Ramos (cell line): ENCODE results near the gene PPP1R15B.

ENCODE experiments used
- in situ Hi-C: fragments of 300-500 bp; cut with MboI; formaldehyde crosslinking; loops from one replicate; pipeline ENCODE4 v1.14.3; 2022; ENCODE audit warnings: low sequenced_read_pairs; ENCODE audit not compliant: unreplicated experiment

The PPP1R15B gene

DNA sequence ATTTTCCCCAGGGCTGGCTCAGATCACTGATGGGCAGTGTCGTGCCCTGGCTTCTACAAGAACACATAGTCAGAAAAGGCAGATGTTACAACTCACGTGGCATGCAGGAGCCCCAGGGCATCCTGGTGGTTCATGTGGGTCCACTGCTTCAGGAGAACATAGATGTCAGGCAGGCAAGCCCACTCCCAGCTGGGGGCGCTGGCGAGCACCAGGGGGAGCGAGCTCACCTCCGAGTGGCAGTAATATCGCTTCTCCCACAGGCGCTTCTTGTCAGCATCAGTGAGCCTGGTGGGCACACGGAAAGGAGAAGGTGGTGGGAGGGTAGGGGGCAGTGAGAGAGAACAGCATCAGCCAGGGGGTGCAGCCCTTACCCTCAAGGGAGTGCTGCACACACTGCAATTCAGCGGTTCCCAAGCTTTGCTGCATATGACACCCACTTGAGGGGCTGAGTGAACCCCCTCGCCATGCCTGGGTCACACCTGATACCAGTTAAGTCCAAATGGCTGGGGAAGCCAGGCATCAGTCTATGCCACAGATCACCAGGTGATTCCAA lies 34.3 kb upstream of the PPP1R15B start:
- in situ Hi-C loops = loop anchor here (5.0 kb wide), 1 partner anchor 56 kb away; no protein-coding TSS in a partner anchor

DNA sequence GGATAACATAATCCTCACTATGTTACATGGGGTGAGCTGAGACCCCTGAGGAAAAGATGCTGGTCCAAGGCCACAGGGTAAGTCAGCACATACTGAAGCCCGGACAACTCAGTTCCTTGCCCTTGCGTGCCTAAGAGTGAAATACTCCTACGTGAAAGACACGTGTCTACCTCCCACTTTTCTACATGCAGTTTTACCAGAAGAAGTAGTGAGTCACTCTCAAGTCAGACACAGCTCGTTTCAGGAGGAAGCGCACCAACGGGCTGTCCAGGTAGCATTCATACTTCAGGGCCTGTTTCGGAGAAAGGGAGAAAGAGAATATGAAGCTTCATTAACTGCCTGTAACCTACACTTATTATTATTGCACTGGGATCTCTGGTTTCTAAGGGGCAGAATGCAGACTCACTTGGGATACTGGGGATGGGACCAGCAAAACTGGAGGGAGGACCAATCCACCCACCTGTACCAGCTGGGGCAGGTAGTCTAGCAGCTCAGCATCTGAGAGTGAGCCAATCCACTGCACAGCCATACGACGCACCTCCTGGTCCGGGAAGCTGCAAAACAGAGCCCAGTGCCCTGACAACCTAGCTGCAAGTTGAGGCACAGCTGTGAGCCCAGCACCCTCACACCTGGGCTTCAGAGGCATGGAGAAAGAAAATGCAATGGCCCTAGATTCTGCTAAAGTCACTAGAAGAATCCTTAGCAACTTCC lies 32.4 kb upstream of the PPP1R15B start:
- in situ Hi-C loops = no loop called here

DNA sequence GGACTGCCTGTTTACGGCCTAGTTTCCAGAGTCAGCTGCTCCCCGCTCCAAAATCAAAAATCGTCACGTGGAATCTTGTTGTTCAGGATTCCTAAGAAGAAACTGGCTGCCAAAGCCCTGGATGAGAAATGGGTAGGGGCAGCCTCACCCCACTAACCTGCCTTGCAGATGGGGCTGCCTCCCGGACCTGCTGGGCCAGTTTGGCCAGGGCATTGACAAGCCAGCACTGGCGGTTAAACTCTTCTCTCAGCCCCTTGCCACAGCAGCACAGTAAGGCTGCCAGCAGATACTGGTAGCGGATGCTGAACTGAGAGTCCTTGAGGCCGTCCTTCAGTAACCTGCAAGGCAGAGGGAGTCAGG lies 31.6 kb upstream of the PPP1R15B start:
- in situ Hi-C loops = no loop called here

DNA sequence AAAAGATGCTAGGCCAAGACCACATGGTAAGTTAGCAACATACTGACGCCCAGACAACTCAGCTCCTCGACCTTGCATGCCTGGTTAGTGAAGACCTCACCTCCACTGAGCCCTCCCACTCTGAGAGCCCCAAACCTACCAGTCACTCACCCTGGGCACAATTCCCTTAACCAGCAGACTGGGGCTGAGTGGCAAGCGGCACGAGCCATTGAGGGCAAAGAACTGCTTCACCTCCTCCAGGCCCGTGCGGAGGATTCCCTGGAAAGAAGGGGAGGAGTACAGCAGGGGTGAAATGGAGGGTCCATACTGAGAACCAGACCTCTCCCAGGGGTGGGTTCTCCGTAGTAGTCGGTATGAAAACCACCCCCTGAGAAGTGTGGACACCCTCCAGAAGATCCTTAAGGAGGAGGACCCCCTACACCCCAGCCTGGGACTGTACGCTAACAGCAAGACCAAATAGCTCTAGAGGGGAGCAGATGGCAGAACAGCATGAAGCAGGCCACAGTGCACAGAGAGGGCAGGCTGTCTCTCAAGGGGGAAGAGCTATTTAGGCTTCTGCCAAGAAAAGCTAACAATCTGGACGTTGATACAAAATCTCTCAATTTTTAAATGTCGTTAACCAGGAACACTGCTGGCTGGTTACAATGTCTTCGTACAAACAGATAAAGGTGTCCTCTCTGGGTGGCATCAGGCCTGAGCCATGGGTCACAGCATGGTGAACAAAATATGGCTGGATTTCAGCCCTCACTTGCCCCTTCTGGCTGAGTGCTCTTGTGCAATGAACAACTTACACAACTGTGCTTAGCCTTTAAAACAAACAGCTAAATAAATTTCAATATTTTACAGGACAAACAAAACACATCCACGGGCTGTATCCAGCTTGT lies 31.0 kb upstream of the PPP1R15B start:
- in situ Hi-C loops = no loop called here

DNA sequence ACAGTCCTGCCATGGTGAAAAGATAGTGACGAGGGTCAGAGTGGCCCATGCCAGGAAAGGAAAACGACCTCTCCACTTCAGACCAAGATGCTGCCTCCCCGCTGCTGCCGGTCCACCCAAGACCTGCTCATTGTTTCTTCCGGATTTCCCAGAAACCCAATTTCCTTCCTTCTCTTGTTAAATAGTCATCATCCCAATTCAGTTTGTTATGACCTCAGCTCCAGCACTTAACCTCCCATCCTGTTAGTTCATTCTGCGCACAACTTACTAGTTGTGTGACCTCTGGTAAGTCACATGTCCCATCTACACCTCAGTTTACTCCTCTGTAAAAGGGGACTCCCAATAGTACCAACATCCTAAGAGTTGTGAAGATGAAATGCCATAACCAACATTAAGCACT lies 29.9 kb upstream of the PPP1R15B start:
- in situ Hi-C loops = no loop called here

DNA sequence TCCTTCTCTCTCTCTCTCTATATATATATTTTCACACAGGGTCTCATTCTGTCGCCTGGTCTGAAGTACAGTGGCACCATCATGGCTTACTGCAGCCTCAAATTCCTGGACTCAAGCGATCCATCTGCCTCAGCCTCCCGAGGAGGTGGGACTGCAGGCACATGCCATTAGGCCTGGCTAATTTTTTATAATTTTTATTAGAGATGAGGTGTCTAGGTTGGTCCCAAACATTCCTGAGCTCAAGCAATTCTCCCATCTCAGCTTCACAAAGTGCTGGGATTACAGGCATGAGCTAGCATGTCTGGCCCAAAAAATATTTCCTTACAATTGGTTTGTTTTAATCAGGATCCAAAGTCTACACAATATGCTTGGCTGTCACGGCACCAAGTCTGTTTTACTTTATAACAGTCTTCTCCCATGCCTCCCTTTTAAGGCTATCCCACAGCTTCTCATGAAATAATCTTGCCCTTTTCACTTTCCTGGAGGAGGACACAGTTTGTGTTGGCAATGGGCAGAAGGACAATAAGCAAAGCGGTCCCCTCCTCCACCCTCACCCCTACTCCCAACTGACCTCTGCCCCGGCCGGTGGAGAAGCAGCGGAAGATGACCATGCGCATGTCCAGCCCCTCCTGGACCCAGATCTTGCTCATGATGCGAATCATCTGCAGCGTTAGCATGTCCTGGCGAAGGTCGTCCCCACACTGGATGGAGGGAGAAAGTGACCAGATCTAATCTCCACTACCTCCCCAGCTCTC lies 28.2 kb upstream of the PPP1R15B start:
- in situ Hi-C loops = loop anchor here (10.0 kb wide), 1 partner anchor 365 kb away; no protein-coding TSS in a partner anchor

DNA sequence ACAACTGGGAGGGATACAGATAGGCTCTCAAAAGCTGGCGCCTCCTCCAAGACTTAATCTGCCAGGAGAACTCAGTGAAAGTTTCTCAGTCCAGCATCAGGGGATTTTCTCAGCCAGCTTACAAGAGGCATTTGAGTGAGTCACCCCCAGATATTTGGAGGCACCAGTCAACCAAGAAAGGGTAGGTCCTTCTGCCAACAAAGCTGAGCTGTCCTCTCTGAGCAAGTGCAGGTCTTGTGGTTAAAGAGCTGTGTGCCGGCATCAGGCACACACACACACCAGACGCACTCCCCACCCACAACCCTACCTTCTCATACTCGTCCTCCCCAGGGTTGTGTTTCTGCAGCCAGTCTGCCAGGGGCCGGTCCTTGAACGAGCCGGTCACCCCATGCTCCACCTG lies 27.0 kb upstream of the PPP1R15B start:
- in situ Hi-C loops = loop anchor here (10.0 kb wide), 1 partner anchor 366 kb away; no protein-coding TSS in a partner anchor

DNA sequence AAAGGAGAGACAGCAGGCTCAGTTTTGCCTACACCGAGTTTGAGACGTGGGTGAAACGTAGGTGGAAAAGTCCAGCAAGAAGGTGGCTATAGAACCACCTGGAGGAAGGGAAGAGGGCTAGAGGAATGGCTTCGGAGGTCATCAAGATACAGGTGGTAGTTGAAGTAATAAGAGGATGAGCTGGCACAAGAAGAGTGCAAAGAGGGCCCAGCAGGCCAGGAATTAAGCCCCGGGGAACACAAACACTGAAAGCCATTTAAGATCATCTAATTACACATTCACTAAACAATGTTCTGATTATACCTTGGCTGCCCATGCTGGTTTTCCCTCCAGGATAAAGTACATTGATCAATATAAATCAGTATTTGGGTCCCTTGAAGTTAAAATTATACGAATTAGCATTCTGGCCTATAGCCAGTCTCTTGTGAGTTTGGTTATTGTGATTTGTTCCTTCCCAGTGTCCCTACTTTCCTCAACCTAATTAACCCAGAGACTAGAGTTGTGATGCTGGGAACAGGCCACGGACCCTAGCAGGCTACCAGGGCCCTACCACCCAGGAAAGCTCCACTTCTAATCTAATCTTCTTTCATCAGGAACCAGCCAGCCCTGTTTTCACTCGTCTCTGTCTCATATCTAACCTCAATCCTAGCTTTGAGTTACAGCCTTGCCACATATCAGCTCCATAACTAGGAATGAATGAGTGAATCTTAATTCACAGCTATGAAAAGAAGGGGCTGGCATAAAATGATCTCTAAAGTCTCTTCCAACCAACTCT lies 26.4 kb upstream of the PPP1R15B start:
- in situ Hi-C loops = loop anchor here (10.0 kb wide), 1 partner anchor 367 kb away; no protein-coding TSS in a partner anchor

DNA sequence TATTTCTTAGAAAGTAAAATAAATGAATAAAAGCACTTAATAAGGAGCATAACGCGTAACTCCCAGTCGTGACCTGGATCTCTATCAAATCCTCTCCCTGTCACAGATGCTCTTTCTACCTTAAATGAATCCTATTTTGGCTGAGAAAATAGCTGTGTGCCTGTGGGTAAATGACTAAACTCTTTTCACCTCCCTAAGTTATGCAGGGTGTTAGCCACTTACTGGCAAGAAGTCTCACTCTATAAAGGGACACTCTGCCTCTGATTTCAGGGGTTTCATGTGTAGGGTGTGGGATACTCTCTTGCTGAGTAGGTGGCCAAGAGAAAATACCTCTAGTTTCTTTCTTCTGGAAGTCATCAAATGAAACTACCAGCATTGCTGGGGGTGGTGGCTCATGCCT lies 24.3 kb upstream of the PPP1R15B start:
- in situ Hi-C loops = loop anchor here (10.0 kb wide), 1 partner anchor 369 kb away; no protein-coding TSS in a partner anchor

DNA sequence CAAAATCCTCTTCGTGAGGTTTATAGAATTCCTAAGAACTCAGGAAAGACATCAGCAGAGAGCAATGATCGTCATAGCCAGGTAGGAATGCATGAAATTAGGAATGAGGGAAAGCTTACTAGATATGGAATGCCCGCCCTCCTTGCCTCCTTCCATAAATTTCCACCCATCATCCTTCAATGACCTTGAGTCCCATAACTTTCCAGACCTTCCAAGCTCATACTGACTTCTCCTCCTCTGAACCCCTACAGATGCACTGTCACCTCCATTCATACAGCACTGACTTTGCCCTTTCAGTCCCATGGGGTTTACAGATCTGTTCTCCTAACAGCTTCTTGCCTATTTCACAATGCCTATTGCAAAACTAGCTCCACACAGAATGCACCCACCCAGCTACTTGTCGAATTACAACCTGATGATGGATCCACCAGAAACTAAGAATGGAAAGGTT lies 23.8 kb upstream of the PPP1R15B start:
- in situ Hi-C loops = loop anchor here (10.0 kb wide), 1 partner anchor 369 kb away; no protein-coding TSS in a partner anchor

DNA sequence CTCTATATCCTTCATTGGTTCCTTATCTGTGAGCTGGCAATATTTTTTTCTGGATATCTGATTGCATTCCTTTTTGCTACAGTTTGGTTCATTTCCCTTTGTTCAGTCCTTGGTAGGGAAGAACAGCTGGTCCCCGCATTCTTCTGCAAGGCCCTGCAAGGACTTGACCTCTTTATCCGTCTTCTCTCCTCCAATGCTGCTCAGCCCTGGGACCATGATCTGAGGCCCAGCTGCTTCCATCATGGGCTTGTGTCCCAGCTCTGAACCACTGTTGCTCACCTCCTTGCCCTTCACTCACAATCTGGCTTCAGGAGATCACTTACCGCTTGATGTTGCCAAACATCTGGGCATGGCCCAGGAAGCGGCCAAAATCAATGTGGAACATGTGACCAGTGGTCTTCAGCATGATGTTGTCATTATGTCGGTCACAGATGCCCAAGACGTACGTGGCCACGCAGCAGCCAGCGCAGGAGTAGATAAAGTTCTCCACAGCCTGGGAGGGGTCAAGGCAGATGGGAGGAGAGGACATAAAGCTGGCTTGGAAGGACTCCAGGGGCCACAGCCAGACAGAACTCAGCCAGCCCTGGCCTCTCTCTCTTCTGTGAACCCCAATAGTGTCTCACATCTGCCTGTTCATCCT lies 22.6 kb upstream of the PPP1R15B start:
- in situ Hi-C loops = loop anchor here (10.0 kb wide), 1 partner anchor 371 kb away; no protein-coding TSS in a partner anchor

DNA sequence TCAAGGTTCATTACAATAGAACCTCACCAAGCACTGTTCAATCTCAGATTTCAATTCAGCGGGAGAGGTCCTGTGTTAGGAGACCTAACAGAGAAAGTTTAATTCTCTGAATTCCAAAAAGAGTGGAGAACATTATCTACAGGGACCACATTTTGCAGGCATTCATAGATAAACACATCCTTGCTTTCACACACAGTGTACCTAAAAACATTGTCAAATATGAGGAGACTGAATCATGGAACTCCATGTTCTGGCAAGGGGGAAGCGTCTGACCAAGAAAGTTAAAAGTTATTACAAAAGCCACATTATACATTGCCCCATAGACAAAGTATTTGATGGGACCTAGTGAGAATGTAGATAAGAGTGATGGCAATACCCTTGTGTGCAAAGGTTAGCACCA lies 21.1 kb upstream of the PPP1R15B start:
- in situ Hi-C loops = loop anchor here (10.0 kb wide), 1 partner anchor 372 kb away; no protein-coding TSS in a partner anchor

DNA sequence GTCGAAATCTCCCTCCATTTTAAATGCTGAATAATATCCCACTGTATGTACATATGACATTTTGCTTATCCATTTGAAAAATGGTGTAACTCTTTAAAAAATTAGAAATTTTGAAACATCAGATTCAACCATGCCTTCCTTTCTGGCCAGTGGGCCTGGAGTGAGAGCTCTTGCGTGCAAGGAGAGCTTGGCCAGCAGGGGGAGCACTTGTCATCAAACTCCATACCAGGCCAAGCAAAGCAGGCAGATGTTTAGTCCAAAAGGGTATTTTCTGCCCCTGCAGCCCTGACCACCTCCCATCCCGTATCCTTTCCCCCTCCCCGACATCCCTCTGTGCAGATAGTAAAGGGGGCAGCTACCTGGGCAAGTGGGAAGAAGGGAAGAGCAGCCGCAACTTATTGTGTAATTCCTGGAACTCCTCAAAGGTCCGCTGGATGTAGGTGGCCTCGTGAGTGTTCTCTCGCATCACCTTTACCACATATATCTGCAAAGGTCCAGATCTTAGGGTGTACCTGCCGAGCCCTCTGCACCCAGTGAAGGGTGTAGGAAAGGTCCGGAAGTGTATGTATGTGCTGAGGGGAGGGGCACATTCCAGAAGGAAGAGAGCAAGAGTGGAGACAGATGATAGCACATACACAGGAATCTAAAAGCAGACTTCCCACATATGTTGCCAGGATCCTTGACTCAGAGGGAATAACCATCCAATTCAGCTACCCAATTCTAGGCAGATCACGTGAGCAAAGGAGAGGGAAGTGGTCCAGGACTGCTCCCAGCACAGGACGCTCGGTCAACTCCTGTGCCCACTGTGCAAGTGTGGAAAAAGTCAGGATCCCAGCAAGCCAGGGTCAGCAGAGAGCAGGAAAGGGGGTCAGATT lies 19.9 kb upstream of the PPP1R15B start:
- in situ Hi-C loops = loop anchor here (10.0 kb wide), 1 partner anchor 373 kb away; no protein-coding TSS in a partner anchor

DNA sequence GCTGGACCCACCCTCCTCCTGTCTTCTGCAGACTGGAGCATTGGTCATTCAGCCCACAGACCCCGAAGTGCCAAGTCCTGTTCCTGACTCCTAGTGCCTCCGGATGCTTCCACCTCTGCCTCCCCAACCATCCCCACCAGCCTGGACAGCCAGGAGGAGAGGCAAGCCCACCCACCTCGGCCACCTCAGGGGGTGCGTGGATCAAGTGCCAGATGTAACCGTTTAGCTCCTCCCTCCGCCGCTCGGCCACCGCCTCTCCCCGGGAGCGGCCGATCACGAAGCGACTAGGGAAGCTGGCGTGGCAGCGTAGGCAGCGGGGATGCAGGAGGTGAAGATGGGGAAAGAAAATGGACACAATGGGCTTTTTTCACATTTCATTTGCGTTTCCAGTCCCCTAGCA lies 18.1 kb upstream of the PPP1R15B start:
- in situ Hi-C loops = loop anchor here (10.0 kb wide), 1 partner anchor 375 kb away; no protein-coding TSS in a partner anchor

DNA sequence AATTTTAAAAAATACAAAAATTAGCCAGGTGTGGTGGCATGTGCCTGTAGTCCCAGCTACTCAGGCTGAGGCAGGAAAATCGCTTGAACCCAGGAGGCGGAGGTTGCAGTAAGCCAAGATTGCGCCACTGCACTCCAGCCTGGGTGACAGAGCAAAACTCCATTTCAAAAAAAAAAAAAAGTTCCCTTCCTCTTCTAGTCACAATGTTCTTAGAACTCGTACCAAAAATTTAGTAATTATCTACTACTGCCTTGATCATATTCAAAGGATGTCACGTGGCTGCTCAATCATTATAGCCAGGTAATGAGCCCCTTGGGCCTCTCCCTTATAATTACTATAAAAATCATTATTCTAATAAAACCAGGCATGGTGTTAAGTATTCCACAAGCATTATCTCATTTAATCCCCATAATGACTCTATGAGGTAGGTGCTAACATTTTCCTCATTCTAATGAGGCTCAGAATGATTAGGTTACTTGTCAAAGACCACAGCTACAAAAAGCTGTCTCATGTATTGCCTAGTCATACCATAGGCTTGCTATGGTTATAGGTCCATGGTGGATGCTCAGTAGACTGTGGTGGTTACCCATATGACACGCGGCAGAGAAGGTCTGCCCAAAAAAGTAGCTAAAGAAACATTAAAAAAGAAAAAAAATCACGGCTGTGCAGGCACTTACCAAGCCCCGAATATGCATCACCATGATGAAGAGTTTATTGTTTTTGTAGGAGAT lies 15.5 kb upstream of the PPP1R15B start:
- in situ Hi-C loops = no loop called here

DNA sequence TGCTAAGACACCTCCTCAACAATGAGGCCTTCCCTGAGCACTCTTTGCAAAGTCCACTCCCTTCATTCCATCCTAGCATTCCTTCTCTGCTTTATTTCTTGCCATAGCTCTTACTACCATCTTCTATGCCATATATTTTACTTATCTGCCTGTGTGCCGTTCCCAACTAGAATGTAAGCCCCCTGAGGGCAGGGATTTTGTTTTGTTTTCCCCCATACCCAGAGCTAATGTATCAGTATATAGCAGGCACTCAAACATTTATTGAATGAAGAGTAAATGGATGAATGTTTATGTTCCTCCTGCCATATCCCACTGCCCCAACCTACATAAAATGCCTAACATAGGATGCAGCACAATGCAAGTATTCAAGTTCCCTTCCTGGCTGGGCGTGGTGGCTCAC lies 14.9 kb upstream of the PPP1R15B start:
- in situ Hi-C loops = no loop called here

DNA sequence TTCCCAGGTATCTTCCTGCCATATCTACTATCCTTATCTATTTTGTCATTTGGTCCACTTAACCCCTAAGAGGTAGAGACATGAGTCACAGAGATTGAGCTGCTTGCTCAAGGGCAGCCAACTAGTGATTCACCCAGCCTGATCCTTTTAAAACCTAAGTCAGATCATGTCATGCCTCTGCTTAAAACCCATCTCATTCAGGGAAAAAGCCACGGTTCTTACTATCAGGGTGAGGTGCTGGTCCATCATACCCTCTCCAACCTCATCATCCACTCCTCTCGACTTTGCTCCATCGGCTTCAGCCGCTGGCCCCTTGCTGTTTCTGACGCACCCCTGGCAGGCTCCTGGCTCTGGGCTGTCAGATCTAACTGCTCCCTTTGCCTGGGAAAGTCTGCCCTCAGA lies 14.4 kb upstream of the PPP1R15B start:
- in situ Hi-C loops = no loop called here
